OCI-LY3 (cell line): ENCODE measurements around the gene TOP2A.

Experiments
- CTCF ChIP-seq: fragments of 200-600, 300-600 bp; sonication (generic); IDR thresholded peaks from 2 replicates; pipeline ENCODE4 v1.5.1; 2014; ENCODE audit warnings: antibody characterized with exemption, low read length, low read depth
- EZH2phosphoT487 ChIP-seq: fragments of 200-600 bp; shearing (Covaris generic); IDR thresholded peaks from 2 replicates; pipeline ENCODE4 v1.6.1; 2018; ENCODE audit warnings: antibody characterized with exemption, mixed run types, low read depth

GRCh38 chr17:40453881-40454612 is 36.4 kb upstream of the TOP2A start:
- TF ChIP-seq CTCF (no peak), EZH2phosphoT487 (no peak)
